HG03439 (cell line): ENCODE data around the gene PDGFA.

Experiments
- ATAC-seq: cut with Tn5 transposase; IDR thresholded peaks from one replicate; pipeline ENCODE4 v1.9.1; 2021; ENCODE audit warnings: mild to moderate bottlenecking, moderate library complexity; ENCODE audit not compliant: unreplicated experiment

PDGFA gene

GRCh38 chr7:517774-518629, 1.6 kb downstream of the PDGFA start:
- no peak for ATAC-seq

GRCh38 chr7:516606-517456, 2.8 kb downstream of the PDGFA start:
- no peak for ATAC-seq

GRCh38 chr7:516216-516605, 3.4 kb downstream of the PDGFA start:
- ATAC-seq, result no peak

GRCh38 chr7:515628-516027, 4.0 kb downstream of the PDGFA start:
- ATAC-seq, result no peak

- ATAC-seq, result no peak
These were observed 4.7 kb downstream of the PDGFA start for GRCh38 chr7:514651-515598.

- no peak for ATAC-seq
These were observed 5.4 kb downstream of the PDGFA start for GRCh38 chr7:514242-514641.

GRCh38 chr7:513521-514166, 6.0 kb downstream of the PDGFA start:
- ATAC-seq, result no peak

GRCh38 chr7:512541-513311, 6.9 kb downstream of the PDGFA start:
- no peak for ATAC-seq

GRCh38 chr7:512146-512510, 7.5 kb downstream of the PDGFA start:
- ATAC-seq, result no peak

GRCh38 chr7:511476-512145, 8.0 kb downstream of the PDGFA start:
- ATAC-seq, result no peak

- no peak for ATAC-seq
These were observed 8.8 kb downstream of the PDGFA start for GRCh38 chr7:510782-511281.

GRCh38 chr7:510131-510481, 9.5 kb downstream of the PDGFA start:
- no peak for ATAC-seq

GRCh38 chr7:509426-510130, 10.1 kb downstream of the PDGFA start:
- no peak for ATAC-seq

- ATAC-seq, result no peak
These were observed 11.0 kb downstream of the PDGFA start for GRCh38 chr7:508461-509170.

GRCh38 chr7:507623-508300, 11.9 kb downstream of the PDGFA start:
- no peak for ATAC-seq

GRCh38 chr7:506921-507622, 12.6 kb downstream of the PDGFA start:
- no peak for ATAC-seq

- ATAC-seq, result no peak
These were observed 13.2 kb downstream of the PDGFA start for GRCh38 chr7:506391-506831.
